ENCODE measurements around the gene GPR137. TPM values are rescaled to one million over a fixed set of nuclear protein-coding genes. Genes with fewer than 3 reads are reported as not detected.

The GPR137 gene
- total and polyA plus RNA-seq, 9 of the 15 experiments (the other 6 are each of a cell fraction or from before 2014, with no cell fraction given): 0.32 to 26.7 (median 10.7) TPM

DNA sequence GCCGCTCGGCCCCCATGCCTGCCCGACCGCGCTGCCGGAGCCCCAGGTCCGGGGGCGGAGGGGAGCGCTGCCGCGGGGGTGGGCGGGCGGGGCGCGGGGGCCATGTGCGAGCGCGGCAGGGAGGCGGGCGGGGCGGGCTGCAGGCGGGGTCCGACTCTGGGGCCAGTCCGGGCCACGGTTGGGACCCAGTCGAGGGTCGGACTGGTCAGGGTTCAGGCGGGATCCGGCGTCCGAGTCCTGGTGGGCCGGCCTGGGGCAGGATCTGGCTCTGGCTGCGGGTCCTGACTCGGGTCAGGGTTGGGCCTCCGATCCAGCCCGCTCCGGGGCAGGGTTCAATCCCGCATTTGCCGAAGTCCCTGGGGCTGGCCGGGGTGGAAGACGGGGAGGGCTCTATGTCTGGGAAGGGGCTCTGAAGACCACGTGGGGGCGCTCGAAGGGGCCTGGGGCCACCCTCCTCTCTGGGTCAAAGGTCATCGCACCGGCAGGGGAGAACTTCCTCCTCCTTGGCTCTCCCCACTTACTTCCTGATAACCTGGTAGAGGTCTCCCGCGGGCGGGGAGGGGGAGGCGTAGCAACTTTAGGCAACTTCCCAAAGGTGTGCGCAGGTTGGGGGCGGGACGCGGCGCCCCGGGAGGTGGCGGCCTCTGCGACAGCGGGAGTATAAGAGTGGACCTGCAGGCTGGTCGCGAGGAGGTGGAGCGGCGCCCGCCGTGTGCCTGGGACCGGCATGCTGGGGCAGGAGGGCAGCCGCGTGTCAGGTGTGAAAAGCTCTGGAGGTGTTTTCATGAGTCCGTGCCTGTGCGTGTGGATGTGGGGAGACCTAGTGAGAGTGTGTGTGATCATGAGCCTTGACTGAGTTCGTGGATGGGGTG is 20.3 kb downstream of the GPR137 start (continued):
- TF ChIP-seq ZNF407 (IDR thresholded peaks at IDR 0.05; ENCODE audit: low read depth): no peak
- TF ChIP-seq BRD4 (IDR thresholded peaks at IDR 0.05): no peak
- no peak for TF ChIP-seq HDAC3 (IDR thresholded peaks at IDR 0.05; ENCODE audit: borderline replicate concordance, partially characterized antibody)
- TF ChIP-seq SNRNP70 (optimal IDR thresholded peaks at IDR 0.05; ENCODE audit: low read depth, low read length): no peak
- no peak for TF ChIP-seq ZNF431 (CRISPR knock-in tag; IDR thresholded peaks at IDR 0.05)
- no peak for TF ChIP-seq ZHX1 (conservative IDR thresholded peaks at IDR 0.05; ENCODE audit: low read length)
- TF ChIP-seq, protein P1, sequence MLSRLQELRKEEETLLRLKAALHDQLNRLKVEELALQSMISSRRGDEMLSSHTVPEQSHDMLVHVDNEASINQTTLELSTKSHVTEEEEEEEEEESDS (CRISPR knock-in tag; IDR thresholded peaks at IDR 0.05): no peak
- no peak for TF ChIP-seq HOXB6 (CRISPR knock-in tag; IDR thresholded peaks at IDR 0.05; ENCODE audit: borderline replicate concordance)
- no peak for TF ChIP-seq KHSRP (IDR thresholded peaks at IDR 0.05)
- no peak for TF ChIP-seq ZNF561 (CRISPR knock-in tag; conservative IDR thresholded peaks at IDR 0.05)
- no peak for TF ChIP-seq BCLAF1 (IDR thresholded peaks at IDR 0.05; ENCODE audit: borderline replicate concordance in 1 of 2, control insufficient read depth in 1 of 2, low read depth in 2 of 2, low read length in 1 of 2)
- no peak for TF ChIP-seq ZSCAN29 (IDR thresholded peaks at IDR 0.05)
